H9 (cell line): Measurements from ENCODE around the gene RPS14. TPM values are rescaled to one million over a fixed set of nuclear protein-coding genes. Genes with fewer than 3 reads are reported as not detected.

Experiments used
- DNase-seq: peaks from one replicate; pipeline ENCODE4 v3.0.0-alpha.2; 2017
- H2AFZ ChIP-seq: one replicate; pipeline ENCODE4 v1.6.1; 2013; ENCODE audit warnings: mild to moderate bottlenecking, low read length, control low read depth, moderate library complexity
- H2AK5ac ChIP-seq: 2 replicates; pipeline ENCODE4 v1.6.1; 2013; ENCODE audit warnings: low read length, control low read depth, mixed read lengths; ENCODE audit not compliant: insufficient read length
- H2BK120ac ChIP-seq: one replicate; pipeline ENCODE4 v1.6.1; 2013; ENCODE audit warnings: low read depth, mild to moderate bottlenecking, low read length, control low read depth, inconsistent platforms; ENCODE audit not compliant: poor library complexity, severe bottlenecking
- H2BK12ac ChIP-seq: 2 replicates; pipeline ENCODE4 v1.6.1; 2013; ENCODE audit warnings: low read length, control low read depth, mixed read lengths, low read depth; ENCODE audit not compliant: insufficient read length
- H2BK15ac ChIP-seq: 2 replicates; pipeline ENCODE4 v1.6.1; 2013; ENCODE audit warnings: low read depth, low read length, control low read depth
- H2BK20ac ChIP-seq: one replicate; pipeline ENCODE4 v1.6.1; 2013; ENCODE audit warnings: low read depth, mild to moderate bottlenecking, low read length, control low read depth, inconsistent platforms; ENCODE audit not compliant: poor library complexity, severe bottlenecking
- H2BK5ac ChIP-seq: 2 replicates; pipeline ENCODE4 v1.6.1; 2013; ENCODE audit warnings: low read length, control low read depth, mixed read lengths; ENCODE audit not compliant: insufficient read length
- H3K14ac ChIP-seq: 2 replicates; pipeline ENCODE4 v1.6.1; 2013; ENCODE audit warnings: low read length, control low read depth; ENCODE audit not compliant: insufficient read depth
- H3K18ac ChIP-seq: 2 replicates; pipeline ENCODE4 v1.6.1; 2013; ENCODE audit warnings: low read depth, mild to moderate bottlenecking, mixed read lengths, low read length, control low read depth; ENCODE audit not compliant: insufficient read length
- H3K23ac ChIP-seq: 2 replicates; pipeline ENCODE4 v1.6.1; 2013; ENCODE audit warnings: low read length, control low read depth, mixed read lengths, low read depth; ENCODE audit not compliant: insufficient read length
- H3K23me2 ChIP-seq: 2 replicates; pipeline ENCODE4 v1.6.1; 2013; ENCODE audit warnings: low read depth, mild to moderate bottlenecking, mixed read lengths, low read length, control low read depth; ENCODE audit not compliant: insufficient read length, poor library complexity, severe bottlenecking
- H3K27ac ChIP-seq: 2 replicates; pipeline ENCODE4 v1.5.1; 2013; ENCODE audit warnings: low read length, control low read depth, mixed read lengths, low read depth; ENCODE audit not compliant: insufficient read length
- H3K27me3 ChIP-seq: 2 replicates; pipeline ENCODE4 v1.6.1; 2013; ENCODE audit warnings: low read length, control low read depth, inconsistent platforms; ENCODE audit not compliant: insufficient read depth
- H3K4ac ChIP-seq: 2 replicates; pipeline ENCODE4 v1.6.1; 2013; ENCODE audit warnings: low read depth, mild to moderate bottlenecking, control low read depth, inconsistent platforms, low read length, moderate library complexity
- H3K4me1 ChIP-seq: 2 replicates; pipeline ENCODE4 v1.6.1; 2013; ENCODE audit warnings: low read length, control low read depth, inconsistent platforms; ENCODE audit not compliant: insufficient read depth
- H3K4me2 ChIP-seq: 2 replicates; pipeline ENCODE4 v1.6.1; 2013; ENCODE audit warnings: low read length, control low read depth, mixed read lengths; ENCODE audit not compliant: insufficient read length, insufficient read depth
- H3K56ac ChIP-seq: 2 replicates; pipeline ENCODE4 v1.6.1; 2013; ENCODE audit warnings: low read depth, mild to moderate bottlenecking, mixed read lengths, low read length, control low read depth; ENCODE audit not compliant: insufficient read length
- H3K79me1 ChIP-seq: 2 replicates; pipeline ENCODE4 v1.6.1; 2013; ENCODE audit warnings: low read depth, mild to moderate bottlenecking, moderate library complexity, low read length, control low read depth, inconsistent platforms; ENCODE audit not compliant: insufficient read depth, poor library complexity, severe bottlenecking
- H3K79me2 ChIP-seq: 2 replicates; pipeline ENCODE4 v1.6.1; 2013; ENCODE audit warnings: low read length, control low read depth, inconsistent platforms; ENCODE audit not compliant: insufficient read depth
- H3K9ac ChIP-seq: 2 replicates; pipeline ENCODE4 v1.6.1; 2013; ENCODE audit warnings: low read length, control low read depth, mixed read lengths; ENCODE audit not compliant: insufficient read length; ENCODE audit errors: extremely low read depth
- H3K9me3 ChIP-seq: one replicate; pipeline ENCODE4 v1.6.1; 2013; ENCODE audit warnings: low read depth, low read length, inconsistent platforms; ENCODE audit not compliant: control insufficient read depth
- H3T11ph ChIP-seq: one replicate; pipeline ENCODE4 v1.6.1; 2013; ENCODE audit warnings: mild to moderate bottlenecking, low read length, control low read depth, inconsistent platforms
- H4K20me1 ChIP-seq: one replicate; pipeline ENCODE4 v1.6.1; 2013; ENCODE audit not compliant: control insufficient read depth, insufficient read length, insufficient read depth
- H4K5ac ChIP-seq: 2 replicates; pipeline ENCODE4 v1.6.1; 2013; ENCODE audit warnings: low read depth, mild to moderate bottlenecking, mixed read lengths, low read length, control low read depth; ENCODE audit not compliant: insufficient read length
- H4K8ac ChIP-seq: replicated peaks from 2 replicates; pipeline ENCODE4 v1.6.1; 2013; ENCODE audit warnings: low read length, control low read depth, mixed read lengths, low read depth; ENCODE audit not compliant: insufficient read length
- H4K91ac ChIP-seq: 2 replicates; pipeline ENCODE4 v1.6.1; 2013; ENCODE audit warnings: low read depth, mild to moderate bottlenecking, moderate library complexity, mixed read lengths, low read length, control low read depth; ENCODE audit not compliant: insufficient read length
- H3K27ac Mint-ChIP-seq, 3 experiments: 2 replicates in 2 of 3; 3 replicates in 1 of 3; pipeline ENCODE4 v1.8.0; 2020 to 2021; ENCODE audit warnings: mixed read lengths in 3 of 3, mild to moderate bottlenecking in 1 of 3, moderate library complexity in 1 of 3
- H3K27me3 Mint-ChIP-seq: 2 replicates; pipeline ENCODE4 v1.8.0; 2021; ENCODE audit warnings: low read depth, mild to moderate bottlenecking, moderate library complexity, mixed read lengths
- H3K36me3 Mint-ChIP-seq, 3 experiments: 2 replicates in 2 of 3; 3 replicates in 1 of 3; pipeline ENCODE4 v1.8.0; 2020 to 2021; ENCODE audit warnings: low read depth in 3 of 3, mixed read lengths in 3 of 3; ENCODE audit not compliant: insufficient read depth in 1 of 3
- H3K4me1 Mint-ChIP-seq, 2 experiments: 2 replicates each; pipeline ENCODE4 v1.8.0; 2020; ENCODE audit warnings: mixed read lengths in 2 of 2
- H3K4me3 Mint-ChIP-seq, 2 experiments: 2 replicates in 1 of 2; 3 replicates in 1 of 2; pipeline ENCODE4 v1.8.0; 2020 to 2021; ENCODE audit warnings: mild to moderate bottlenecking in 2 of 2, mixed read lengths in 2 of 2, moderate library complexity in 1 of 2
- H3K9me3 Mint-ChIP-seq, 2 experiments: 2 replicates in 1 of 2; 3 replicates in 1 of 2; pipeline ENCODE4 v1.8.0; 2020; ENCODE audit warnings: mild to moderate bottlenecking in 2 of 2, mixed read lengths in 2 of 2, moderate library complexity in 1 of 2
- CTCF ChIP-seq: fragments of 200-600 bp; sonication (generic); conservative IDR thresholded peaks from 3 replicates; pipeline ENCODE4 v1.8.0; 2021; ENCODE audit warnings: antibody characterized with exemption, mild to moderate bottlenecking
- whole genome bisulfite sequencing: extraction: QIAGEN DNeasy Blood & Tissue Kit; methylation state at CpG from one replicate; pipeline ENCODE4 v1.1.7; 2013; ENCODE audit warnings: missing lambda C conversion rate, low lambda C conversion rate, mixed read lengths; ENCODE audit not compliant: insufficient read length; ENCODE audit errors: extremely low coverage; 5-methylcytosine and 5-hydroxymethylcytosine counted together
- total RNA-seq: library from RNA; stranded (reverse); gene quantifications from 2 replicates; pipeline ENCODE4 v1.2.1, GENCODE V29; 2021

RPS14 gene
- total RNA-seq, 1 experiment from 2014 or later: 2,533 TPM

GRCh38 chr5:150447188-150447587, 2.4 kb downstream of the RPS14 start:
- H3K36me3 Mint-ChIP-seq: peaks cover 63 to 64% (median 64%) of the 10 kb centered on the region in 3 experiments
- Histone ChIP-seq H3K4ac (no peak overlapping the region), H3K4me1 (no peaks in the 10 kb centered on the region), H4K91ac (no peak overlapping the region), H3K79me2 (peaks cover 16% of the 10 kb centered on the region; the same call in 1 of the 2 replicates), H3K79me1 (peaks cover 3% of the 10 kb centered on the region), H2BK15ac (no peak overlapping the region), H3K23me2 (peaks cover 8% of the 10 kb centered on the region), H2BK5ac (no peak overlapping the region), H2AK5ac (no peak overlapping the region), H3K9ac (no peak overlapping the region), H4K20me1 (no peaks in the 10 kb centered on the region), H3K14ac (no peak overlapping the region), H2AFZ (no peak overlapping the region), H3K9me3 (no peaks in the 10 kb centered on the region), H3K23ac (no peak overlapping the region), H2BK20ac (no peak overlapping the region), H2BK12ac (no peak overlapping the region), H3T11ph (no peak overlapping the region), H3K56ac (no peak overlapping the region), H4K5ac (no peak overlapping the region), H3K27me3 (no peaks in the 10 kb centered on the region), H4K8ac (no peak overlapping the region), H3K27ac (no peak overlapping the region), H3K18ac (no peak overlapping the region), H3K4me2 (peak overlapping the region; percentile 95), H2BK120ac (no peak overlapping the region)
- DNase-seq: no peak
- TF ChIP-seq CTCF: no peak
- H3K4me3 Mint-ChIP-seq: peak overlapping the region; percentile 98 to 100
- no CpG with 5 or more reads among the region's 6 CpGs for WGBS
- no peaks in the 10 kb centered on the region for H3K27me3 Mint-ChIP-seq
- peak overlapping the region; percentile 100; a peak in 5 of 7 replicates for H3K27ac Mint-ChIP-seq
- H3K4me1 Mint-ChIP-seq: peaks cover 16 to 36% of the 10 kb centered on the region in 2 experiments
- peaks cover 0 to 3% of the 10 kb centered on the region in 2 experiments; a peak in 4 of 5 replicates for H3K9me3 Mint-ChIP-seq
